A549 treated with GW870086 at 1 μM for 4 hours (cell line): ENCODE results near the gene VIL1. TPM values are rescaled to one million over a fixed set of nuclear protein-coding genes. Genes with fewer than 3 reads are reported as not detected.

Experiments
- total RNA-seq: library from RNA; stranded (reverse); fragments of 200-300 nt; extraction: Qiagen RNA extraction; gene quantifications from 5 replicates; pipeline ENCODE4 v1.2.3, GENCODE V29; 2022; ENCODE audit warnings: low read depth

VIL1 gene
- 0.08 to 0.68 TPM (median 0.27 TPM) in 5 replicates for total RNA-seq

DNA sequence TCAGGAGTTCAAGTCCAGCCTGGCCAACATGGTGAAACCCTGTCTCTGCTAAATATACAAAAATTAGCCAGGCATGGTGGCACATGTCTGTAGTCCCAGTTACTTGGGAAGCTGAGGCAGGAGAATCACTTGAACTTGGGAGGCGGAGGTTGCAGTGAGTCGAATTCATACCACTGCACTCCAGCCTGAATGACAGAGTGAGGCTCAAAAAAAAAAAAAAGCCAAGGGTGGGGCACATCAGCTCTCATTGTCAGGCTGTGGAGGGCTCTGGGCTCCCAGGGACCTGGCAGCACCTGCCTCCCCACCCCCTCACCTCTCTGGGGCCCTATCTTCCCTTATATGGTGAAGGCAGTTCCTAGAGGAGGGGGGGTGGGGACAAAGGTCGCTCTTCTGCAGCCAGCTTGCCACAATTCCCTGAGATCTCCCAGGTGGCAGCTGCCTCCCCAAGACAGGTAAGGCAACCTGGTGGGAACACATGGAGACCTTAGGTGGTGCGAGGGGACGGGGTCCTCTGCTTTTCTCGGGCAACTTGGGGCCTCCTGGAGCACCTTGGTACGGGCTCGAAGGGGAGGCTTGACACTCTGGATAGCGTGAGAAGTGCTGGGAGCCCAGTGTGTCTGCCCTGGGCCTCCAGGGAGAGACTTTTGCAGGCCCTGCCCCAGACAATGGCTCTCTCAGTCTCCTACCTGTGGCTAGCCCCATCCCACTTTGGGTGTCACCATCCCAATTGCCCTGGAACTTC is at the start of gene VIL1:
Gene VIL1, plus strand, starts transcription at position 407 of the 742 bp plus-strand sequence. CDS start 4,656 bp downstream, outside the sequence.

DNA sequence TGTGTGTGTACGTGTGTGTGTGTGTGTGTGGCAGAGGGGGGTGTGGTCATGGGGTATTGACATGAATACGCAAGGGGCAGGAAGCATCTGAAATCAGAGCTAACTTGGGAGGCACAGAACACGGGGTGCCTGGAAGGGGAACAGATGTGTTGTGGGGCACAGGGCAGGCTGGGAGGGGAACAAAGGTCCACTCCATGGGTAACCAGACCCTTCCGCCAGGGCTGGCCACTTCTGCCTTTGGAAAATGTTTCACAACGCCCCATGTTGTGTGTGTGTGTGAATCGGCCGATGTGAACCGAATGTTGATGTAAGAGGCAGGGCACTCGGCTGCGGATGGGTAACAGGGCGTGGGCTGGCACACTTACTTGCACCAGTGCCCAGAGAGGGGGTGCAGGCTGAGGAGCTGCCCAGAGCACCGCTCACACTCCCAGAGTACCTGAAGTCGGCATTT is 37.0 kb upstream of the VIL1 start, which contains the start of gene SLC11A1:
Gene SLC11A1, plus strand, starts transcription at position 358 of the 451 bp plus-strand sequence. CDS start 96 bp downstream, outside the sequence.

GRCh38 chr2:218399391-218400166 is 19.3 kb upstream of the VIL1 start, which contains the start of gene CTDSP1:
TSS of gene CTDSP1 (plus strand) at chr2:218399868. CDS start at chr2:218400091, 223 bp downstream.

Other genes starting within 250 kb of the VIL1 start
- 280 to 308 TPM (median 303 TPM) in 5 replicates for gene ARPC2, start 201.9 kb upstream of the VIL1 start, total RNA-seq
- gene GPBAR1, start 158.1 kb upstream of the VIL1 start, total RNA-seq: 0.19 to 0.42 TPM (median 0.23 TPM) in 5 replicates
- gene AAMP, start 149.0 kb upstream of the VIL1 start, total RNA-seq: 124 to 170 TPM (median 127 TPM) in 5 replicates
- gene PNKD, start 148.6 kb upstream of the VIL1 start, total RNA-seq: 65.3 to 73.6 TPM (median 72.8 TPM) in 5 replicates
- gene TMBIM1, start 126.6 kb upstream of the VIL1 start, total RNA-seq: 132 to 147 TPM (median 139 TPM) in 5 replicates
- not detected in 5 replicates for gene CATIP, start 62.3 kb upstream of the VIL1 start, total RNA-seq
- gene SLC11A1, start 36.9 kb upstream of the VIL1 start, total RNA-seq: 0.10 to 0.26 TPM (median 0.19 TPM) in 5 replicates
- gene CTDSP1, start 19.3 kb upstream of the VIL1 start, total RNA-seq: 54.7 to 75.2 TPM (median 72.4 TPM) in 5 replicates
- gene USP37, start 149.2 kb downstream of the VIL1 start, total RNA-seq: 3.6 to 5.9 TPM (median 5.2 TPM) in 5 replicates
- gene CNOT9, start 149.7 kb downstream of the VIL1 start, total RNA-seq: 38.7 to 43.9 TPM (median 39.6 TPM) in 5 replicates
- gene PLCD4, start 188.8 kb downstream of the VIL1 start, total RNA-seq: 0.29 to 0.68 TPM (median 0.44 TPM) in 5 replicates
- gene ZNF142, start 240.5 kb downstream of the VIL1 start, total RNA-seq: 12.4 to 18.9 TPM (median 17.5 TPM) in 5 replicates
- gene BCS1L, start 240.6 kb downstream of the VIL1 start, total RNA-seq: 38.3 to 52.9 TPM (median 45.0 TPM) in 5 replicates